NCI-H2196 treated with DMSO at 0.1 percent for 48 hours (cell line): ENCODE results near the gene SLC7A10.

Experiments used
- DNase-seq: peaks from one replicate; lab custom pipeline; 2025; ENCODE audit not compliant: unreplicated experiment; lab: John Stamatoyannopoulos, UW

Gene SLC7A10

GRCh38 chr19:33225458-33225926, at the start of gene SLC7A10:
SLC7A10 (minus strand) TSS chr19:33225850; CDS start chr19:33225703, 147 bp downstream.
- DNase-seq: no peak

DNA sequence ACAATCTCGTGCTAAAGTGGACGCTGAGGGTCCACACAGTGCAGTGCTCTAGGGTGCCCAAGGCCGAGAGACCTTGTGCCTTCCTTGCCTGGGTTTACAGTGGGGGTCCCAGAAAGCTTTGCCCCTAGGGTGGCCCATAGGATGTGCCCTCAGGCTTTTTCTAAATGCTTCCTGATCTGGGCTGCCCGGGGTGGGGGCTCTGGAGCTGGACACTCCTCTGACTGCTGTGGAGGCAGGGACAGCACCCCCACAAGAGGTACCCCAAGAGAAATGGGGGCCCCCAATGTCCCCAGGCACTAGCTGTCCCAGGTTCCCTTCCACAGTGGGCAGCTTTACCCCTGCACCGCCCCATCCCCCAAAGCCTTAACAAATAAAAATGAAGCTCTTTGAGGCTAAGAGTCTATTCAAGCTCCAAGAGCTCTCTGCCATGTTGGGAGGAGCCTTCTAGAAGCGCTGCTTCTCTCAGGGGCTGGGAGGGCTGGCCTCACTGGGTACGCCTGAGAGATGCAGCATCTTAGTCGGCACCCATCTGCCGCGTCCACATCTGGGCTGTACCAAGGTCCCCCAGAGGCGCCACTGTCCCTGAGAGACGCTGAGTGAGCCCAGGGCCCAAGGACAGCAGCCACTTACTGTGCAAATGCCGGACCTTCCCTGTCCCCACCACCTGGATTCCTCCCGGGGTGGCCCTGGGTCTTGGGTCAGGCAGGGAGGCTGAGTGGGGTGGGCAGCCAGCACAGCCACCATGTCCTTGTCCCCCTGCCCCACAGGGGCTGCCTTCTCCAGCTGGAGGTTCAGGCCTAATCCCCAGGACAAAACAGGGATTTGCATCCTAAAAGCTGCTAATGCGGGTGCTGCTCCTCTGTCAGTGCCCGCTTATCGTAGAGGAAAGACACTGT, 49.3 kb upstream of the SLC7A10 start:
- DNase-seq: no peak

DNA sequence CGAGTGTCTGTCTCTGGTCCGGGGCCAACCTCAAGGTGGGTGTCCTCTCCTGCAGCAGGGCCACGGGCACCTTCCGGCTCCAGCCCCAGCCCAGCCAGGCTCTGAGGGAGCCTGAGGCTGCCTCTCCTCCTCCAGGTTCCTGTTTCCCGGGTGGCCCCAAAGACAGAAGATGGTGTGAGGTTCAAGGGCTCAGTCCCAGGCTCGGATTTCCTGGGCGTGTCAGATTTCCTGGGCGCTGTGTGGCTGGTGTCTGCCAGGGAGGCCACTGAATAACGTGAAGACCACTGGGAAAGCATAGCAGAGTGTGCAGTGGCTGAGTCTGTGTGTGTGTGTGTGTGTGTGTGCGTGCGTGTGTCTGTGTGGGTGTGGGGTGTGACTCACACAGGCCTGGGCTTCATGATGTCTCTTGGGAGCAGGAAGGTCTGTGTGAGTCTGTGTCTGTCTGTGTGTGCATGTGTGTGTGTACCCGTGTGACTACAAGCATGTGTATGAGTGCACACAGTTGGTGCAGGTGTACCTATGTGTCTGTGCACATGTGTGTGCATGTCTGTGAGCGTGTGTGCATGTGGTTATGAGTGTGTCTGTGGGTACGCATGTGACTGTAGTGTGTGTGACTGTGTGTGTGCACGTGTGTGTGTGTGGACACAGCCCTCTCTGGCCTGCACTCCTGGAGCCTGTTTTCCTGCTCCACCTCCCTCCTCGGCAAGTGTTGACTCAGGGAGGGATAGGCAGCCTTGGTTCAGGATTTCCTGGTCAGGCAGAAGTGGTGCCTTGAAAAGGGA, 48.4 kb upstream of the SLC7A10 start:
- no peak for DNase-seq

- DNase-seq: no peak
Measured at GRCh38 chr19:33273065-33273736, 47.6 kb upstream of the SLC7A10 start.

DNA sequence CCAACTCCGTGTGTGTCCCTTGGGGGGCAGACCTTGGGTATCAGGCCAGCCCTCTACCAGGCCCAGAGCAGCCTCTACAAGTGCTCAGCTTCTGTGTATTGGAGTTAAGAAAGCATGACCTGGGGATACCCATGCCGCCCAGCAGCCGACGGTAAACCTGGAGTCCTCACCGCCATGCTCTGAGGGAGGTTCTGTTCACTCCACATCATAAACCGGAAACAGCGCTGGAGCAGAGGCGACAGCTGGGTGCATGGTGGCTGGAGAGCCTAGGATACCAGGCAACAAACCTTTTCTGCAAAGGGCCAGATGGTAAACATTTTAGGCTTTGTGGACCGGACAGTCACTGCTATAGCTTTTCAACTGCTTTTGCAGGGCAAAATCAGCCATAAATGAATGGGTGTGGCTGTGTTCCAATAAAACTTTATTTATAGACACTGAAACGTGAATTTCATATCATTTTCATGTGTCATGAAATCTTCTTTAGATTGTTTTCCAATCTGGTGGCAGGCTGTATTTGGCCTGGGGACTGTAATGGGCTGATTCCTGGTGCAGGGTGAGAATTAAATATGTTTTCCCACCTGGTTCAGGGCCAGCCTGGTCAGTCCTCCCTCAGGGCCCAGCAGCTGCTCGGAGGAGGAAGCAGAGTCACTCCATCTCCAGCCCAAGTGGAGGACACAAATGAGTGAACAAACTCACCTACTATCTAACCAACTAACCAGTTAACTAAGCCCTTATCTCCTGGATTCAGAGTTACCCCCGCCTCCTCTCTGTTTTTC, 45.8 kb upstream of the SLC7A10 start:
- DNase-seq: no peak

DNA sequence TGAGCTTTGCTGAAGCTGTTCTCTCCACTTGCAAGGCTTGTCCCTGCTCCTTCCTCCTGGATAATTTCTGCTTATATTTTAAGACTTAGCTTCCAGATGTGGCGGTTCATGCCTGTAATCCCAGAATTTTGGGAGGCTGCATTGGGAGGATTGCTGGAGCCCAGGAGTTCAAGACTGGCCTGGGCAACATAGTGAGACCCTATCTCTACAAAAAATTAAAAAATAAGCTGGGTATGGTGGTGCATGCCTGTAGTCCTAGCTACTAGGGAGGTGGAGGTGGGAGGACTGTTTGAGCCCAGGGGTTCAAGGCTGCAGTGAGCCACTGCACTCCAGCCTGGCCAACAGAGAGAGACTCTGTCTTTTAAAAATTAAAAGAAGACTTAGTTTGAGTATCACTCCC, 45.1 kb upstream of the SLC7A10 start:
- DNase-seq: no peak

- DNase-seq: no peak
Measured at GRCh38 chr19:33269016-33269415, 43.4 kb upstream of the SLC7A10 start.

DNA sequence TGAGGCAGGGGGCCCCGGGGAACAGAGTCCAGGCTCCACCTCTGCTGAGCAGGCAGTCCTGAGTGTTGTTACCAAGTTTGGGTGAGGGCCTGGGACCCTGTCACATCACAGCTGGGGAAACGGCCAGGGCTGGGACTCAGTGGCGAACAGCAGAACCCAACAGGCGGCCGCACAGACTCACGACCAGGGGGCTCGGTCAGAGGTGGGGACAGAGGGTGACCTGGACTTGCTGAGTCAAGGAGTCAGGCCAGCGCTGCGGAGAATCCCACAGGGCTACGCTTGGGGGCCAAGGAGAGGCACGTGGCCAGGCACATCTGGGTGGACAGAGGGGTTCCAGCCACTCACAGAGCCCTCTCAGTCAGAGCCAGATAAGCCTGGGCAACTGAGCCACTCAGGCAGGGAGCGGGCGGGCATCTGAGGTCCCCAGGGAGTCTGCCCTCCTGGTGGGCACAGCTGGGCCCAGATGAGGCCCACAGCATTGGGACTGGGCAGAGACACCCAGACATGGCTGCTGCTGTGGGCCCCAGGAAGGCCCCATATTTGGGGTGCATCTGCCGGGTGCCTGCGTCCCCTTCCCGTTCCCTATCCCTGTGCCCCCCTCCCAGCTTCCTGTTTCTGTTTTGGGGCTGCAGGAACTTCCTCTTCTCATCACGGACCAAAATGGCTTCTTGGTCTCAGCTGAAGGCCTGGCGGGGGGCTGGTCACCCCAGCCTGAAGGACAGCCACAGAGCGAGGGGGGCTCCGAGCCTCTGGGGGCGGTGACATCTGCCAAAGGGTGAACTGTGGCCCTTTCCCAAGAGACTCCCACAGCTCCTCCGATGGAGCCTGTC, 42.7 kb upstream of the SLC7A10 start:
- no peak for DNase-seq

DNA sequence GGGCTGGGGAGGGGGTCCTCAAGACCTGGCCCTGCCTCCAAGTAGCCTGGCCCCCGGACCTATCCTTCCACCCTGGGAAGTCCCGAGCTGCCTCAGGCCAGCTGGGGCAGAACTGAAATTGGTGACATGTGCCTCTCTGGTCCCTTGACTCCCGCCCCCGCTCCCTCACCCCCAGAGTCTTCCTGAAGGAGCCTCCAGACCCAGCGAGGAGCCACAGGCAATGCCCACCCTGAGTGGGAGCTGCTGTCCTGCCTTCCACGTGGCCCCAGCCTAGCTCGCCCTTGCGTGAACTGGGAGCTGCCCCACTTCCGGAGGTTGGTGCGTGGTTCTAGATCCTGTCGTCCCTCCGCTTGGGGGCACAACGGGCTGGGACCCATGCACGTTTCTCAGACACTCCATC, 42.1 kb upstream of the SLC7A10 start:
- DNase-seq: no peak

GRCh38 chr19:33266974-33267484, 41.4 kb upstream of the SLC7A10 start:
- DNase-seq: no peak

- no peak for DNase-seq
Measured at GRCh38 chr19:33264881-33265445, 39.3 kb upstream of the SLC7A10 start.

DNA sequence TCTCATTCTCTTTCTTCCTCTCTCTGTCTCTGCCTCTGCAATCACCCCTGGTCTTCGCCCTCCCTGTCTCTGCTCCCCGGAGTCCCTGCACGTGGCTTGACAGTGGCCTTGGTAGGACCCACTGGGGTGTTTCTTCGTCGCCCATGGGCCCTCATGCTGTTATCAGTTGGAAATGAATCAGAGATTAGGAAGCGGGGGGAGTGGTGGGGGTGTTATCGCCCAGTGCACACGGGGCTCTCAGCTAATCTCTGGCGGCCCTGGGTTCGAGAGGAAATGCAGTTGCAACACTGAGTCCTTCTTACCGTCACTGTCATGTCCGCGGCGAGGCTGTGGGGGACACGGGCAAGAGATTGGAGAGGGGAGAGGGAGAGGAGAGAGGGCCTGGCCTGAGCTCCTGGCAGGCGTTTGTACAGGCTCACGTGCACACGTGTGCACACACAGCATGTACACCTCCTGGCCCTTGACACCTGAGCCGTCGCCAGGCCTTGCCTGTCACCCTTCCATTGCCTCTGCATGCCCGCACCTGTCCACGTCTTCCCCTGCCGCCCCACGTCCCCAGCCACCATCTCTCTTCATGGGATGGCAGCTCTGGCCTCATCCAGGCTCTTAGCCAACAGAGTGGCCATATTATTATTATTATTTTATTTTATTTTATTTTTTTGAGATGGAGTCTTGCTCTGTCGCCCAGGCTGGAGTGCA, 37.8 kb upstream of the SLC7A10 start:
- DNase-seq: no peak

DNA sequence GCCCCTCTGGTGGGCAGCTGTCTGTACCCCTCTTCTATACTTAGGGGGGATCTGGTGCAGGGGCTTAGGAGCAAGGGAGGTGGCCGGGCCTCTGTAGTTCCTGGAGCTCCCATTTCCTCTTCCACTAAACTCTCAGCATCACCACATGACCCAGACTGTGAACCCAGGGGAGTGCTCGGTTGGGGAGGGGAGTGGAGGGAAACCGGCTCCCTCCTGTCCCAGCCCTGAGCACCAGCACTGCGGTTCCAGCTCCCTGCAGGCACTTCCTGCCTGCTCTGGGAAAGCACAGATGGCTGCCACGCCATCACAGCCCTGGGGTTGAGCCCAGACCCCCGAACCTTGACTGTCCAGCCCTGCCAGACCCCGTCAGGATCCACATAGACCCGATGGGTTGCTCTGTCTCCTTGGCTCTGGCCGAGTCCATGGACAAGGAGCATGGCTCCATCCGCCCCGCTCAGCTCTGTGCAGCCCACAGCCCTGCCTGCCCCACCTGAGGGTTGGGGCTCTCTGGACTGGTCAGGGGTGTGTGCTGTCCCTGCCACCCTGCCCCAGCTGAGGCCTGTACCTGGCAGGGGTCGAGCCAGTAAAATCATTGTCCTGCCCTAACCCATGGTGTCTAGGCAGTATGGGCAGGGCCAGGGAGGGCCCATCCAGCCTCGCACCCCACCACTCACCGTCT, 36.0 kb upstream of the SLC7A10 start:
- DNase-seq: no peak

- no peak for DNase-seq
Measured at GRCh38 chr19:33260628-33261418, 35.2 kb upstream of the SLC7A10 start.

DNA sequence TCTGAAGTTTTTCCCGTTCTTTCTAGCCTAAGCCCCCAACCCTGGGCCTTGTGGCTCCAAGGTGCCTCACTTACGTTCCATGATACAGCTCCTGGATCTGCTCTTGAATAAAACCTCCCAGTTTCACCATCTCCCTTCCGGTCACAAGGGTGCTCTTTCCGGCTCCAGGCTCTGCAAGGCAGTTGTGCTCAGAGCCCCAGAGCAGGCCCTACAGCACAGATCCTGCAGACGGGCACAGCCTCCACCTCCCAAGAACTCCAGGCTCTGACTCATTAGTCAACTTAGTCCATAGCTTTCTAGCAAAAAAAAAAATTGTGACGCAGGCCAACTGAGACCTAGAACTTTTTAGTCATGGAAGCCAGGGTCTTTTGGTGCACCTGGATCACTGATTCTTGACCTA, 33.9 kb upstream of the SLC7A10 start:
- no peak for DNase-seq

DNA sequence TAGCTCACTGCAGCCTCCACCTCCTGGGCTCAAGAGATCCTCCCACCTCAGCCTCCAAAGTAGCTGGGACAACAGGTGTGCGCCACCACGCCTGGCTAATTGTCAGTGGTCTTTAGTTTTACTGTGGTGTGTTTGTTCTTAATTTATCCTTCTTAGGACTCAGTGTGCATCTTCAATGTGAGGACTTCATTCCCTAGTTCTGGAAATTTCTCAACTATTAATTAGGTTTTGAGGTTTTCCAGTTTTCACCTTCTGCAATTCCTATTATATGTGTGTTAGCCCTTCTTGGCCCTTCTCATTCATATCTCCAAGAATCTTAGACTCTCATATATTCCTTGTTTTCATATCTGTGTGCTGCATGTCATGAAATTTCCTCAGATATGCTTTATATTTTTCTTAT, 32.2 kb upstream of the SLC7A10 start:
- no peak for DNase-seq

DNA sequence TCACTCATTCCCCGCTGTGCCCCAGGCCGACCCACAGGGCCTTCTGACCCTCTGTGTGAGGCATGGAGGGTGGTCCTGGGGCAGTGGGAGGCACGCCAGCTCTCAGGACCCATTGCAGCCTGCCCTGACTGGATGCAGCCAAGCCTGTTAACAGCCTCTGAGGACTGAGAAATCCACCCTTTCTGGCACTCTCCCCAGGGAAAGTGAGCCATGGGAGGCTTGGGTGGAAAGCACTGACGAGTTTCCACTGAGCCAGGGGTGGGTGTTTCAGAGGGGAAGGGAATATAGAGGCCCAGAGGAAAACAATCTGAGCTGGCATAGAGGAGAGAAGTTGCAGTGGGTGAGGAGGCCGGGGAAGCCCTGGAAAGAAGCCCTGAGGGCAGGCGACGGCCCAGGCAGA, 30.6 kb upstream of the SLC7A10 start:
- DNase-seq: no peak
